Measurements from ENCODE around the gene ZBTB47.

ZBTB47 gene

GRCh38 chr3:42665050-42665878 is 11.8 kb downstream of the ZBTB47 start:
- DNase-seq (ENCODE audit: low read depth): no peak

DNA sequence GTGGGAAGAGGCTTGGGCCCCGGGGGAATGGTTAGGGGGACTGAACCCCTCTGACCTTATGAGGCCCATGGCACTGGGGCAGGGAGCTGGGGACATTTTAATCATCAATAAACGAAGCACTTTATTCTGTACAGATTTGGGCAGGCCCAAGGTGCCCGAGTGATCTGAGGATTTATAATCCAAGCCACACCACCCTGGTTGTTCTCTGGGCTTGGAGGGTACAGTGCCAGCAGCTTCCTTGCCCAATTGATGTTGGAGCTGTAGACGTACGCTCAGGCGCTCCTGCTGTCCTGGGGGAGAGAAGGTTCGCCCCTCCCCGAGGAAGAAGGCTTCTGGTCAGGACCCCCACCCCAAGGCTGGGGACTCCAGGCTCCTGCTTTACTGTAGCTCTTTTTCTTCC is 12.5 kb downstream of the ZBTB47 start:
- no peak for DNase-seq (ENCODE audit: low read depth)

- no peak for DNase-seq (ENCODE audit: low read depth)
These were observed 13.1 kb downstream of the ZBTB47 start for GRCh38 chr3:42666577-42666998.

GRCh38 chr3:42667096-42667522 is 13.6 kb downstream of the ZBTB47 start:
- DNase-seq (ENCODE audit: low read depth): no peak

DNA sequence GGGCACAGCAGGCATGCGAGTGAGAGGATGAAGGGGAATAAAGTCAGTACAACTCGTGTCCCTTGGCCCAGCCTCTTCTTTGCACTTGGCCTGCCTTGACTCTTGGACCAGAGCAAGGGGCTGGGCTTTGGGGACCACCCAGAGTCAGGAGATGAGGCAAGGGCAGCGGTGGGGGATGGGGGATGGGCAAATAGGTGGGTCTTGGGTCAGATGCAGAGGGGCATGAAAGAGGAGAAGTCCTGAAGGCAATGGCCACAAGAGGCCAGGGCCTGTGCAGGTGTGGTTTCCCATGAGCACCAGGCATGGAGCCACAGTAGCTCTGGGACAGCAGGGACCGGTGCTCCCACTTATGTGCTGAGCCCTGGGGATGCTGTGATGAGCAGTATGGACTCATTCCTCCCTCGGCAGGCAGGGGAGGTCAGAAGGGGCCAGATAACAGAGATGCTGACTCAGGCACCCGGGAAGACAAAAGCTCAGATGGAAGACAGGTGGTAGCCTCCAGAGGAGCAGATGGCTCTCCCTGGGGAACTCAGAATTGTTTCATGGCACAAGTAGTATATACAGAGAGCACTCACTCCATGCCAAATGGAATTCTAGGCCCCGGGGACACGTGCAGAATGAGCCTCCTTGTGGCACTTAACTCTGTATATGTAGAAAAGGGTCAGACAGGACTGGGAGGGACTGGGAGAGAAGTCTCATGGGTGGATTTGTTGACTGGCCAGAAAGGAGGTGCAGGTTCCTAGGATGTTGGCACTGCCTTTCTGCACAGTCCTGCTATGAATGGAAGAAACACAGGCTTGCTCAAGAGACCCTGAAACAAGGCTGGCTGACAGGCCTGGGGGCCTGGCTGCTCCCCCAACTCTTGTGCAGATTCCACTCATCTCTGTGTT is 14.3 kb downstream of the ZBTB47 start:
- peak; percentile 8 for DNase-seq (ENCODE audit: low read depth)

- DNase-seq (ENCODE audit: low read depth): no peak
These were observed 14.9 kb downstream of the ZBTB47 start for GRCh38 chr3:42668413-42668760.

DNA sequence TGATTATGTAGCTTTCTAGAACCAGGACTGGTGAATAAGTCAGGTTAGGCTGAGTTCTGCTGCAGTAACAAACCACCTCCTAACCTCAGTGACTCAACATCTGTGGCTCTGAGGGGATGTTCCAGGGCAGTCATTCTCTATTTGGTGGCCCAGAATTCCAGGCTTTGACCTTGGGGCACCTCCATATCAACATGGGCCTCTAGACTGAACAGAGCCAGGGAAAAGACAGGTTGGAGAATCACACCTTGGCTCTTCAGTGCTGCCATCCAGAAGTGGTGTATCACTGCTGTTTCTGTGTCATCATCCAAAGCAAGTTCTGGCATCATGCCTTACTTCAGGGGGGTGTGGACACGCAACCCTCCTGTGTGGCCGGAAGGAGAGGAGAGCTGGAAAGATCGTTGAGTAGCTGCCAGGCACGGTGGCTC is 15.3 kb downstream of the ZBTB47 start:
- DNase-seq (ENCODE audit: low read depth): peak; percentile 18

GRCh38 chr3:42670051-42670576 is 16.6 kb downstream of the ZBTB47 start:
- no peak for DNase-seq (ENCODE audit: low read depth)

DNA sequence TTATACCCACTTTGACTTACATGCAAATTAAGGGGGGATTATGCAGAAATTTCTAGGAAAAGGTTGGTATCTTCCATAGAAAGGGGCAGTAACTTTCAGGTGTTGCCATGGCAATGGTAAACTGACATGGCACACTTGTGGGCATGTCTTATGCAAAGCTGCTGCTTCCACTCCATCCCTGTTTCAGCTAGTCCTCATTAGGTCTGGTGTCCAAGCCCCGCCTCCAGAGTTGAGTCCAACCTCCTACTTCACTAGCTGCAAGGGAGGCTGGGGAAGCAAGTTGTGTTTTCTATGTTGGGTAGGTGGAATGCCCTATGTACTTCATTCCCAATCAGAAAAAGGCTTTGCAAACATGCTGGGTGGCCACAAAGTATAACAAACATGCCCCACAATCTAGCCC is 17.2 kb downstream of the ZBTB47 start:
- peak; percentile 11 for DNase-seq (ENCODE audit: low read depth)

GRCh38 chr3:42672515-42672914 is 19.0 kb downstream of the ZBTB47 start:
- no peak for DNase-seq (ENCODE audit: low read depth)

DNA sequence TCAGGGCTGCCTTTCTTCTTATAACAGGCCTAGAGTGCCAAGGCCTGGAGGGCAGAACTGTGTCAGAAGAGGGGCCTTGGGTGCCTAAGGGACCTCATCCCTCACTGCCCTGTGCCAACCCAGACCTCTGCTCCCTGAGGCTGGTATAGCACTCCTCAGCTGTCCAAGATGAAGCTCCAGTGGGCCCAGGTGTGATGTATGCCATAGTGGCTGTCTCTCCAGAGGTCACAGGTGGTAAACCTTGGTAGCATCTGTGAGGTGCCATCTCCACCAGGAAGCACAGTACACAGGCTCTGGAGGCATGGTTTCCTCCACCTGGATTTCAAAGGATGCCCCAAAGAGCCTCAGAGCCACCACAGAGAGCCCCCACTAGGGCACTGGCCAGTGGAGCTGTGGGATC is 19.6 kb downstream of the ZBTB47 start:
- no peak for DNase-seq (ENCODE audit: low read depth)

DNA sequence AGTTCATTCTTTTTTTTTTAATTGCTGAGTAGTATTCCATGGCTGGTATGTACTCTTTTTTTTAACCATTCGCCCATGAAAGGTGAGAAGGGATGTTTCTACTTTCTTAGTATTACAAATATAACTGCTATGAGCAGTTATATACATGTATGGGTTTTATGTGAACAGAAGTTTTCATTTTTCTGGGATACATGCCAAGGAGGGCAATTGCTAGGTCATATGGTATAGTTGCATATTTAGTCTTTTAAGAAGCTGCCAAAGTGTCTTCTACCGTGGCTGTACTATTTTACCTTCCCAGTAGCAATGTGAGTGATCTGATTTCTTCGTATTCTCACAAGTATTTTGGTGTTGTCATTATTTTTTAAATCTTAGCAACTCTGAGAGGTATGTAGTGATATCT is 20.6 kb downstream of the ZBTB47 start:
- DNase-seq (ENCODE audit: low read depth): no peak

GRCh38 chr3:42675909-42676308 is 22.4 kb downstream of the ZBTB47 start:
- no peak for DNase-seq (ENCODE audit: low read depth)

DNA sequence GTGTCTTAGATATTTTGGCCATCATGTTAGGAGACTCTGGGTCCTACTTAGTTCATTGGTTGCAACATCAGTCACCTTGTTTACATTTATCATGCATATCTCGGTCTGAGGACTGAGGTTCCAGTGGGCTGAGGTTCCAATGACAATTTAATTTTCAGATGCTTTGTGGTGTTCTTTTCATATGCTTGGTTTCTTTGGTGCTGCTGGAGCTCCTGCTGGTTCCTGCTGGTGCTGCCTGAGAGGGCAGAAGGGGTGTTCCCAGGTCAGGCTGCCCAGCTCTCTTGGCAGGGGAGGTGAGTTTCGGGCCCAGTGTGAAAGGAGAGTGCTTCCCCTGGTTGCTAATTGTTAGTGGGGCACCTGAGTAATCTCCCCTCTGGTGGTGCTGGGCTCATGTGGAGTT is 24.9 kb downstream of the ZBTB47 start:
- DNase-seq (ENCODE audit: low read depth): no peak

DNA sequence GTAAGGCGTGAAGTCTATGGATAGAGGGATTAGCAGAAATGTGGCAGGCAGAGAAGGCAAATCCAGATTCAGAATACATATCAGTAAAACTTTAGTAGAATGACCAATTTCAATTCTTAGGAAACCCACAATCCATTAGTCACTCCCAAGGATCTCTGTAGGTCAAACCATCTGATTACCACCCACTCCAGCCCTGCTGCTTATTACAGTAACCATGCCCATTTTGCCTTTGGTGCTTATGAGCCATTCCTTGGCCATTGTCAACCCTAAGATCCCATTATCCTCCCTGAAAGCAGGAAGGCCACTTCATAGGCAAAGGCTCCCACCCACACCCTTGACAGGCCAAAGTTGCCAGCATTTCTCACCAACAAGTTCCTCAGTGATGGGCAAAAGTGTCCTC is 26.8 kb downstream of the ZBTB47 start:
- peak; percentile 36 for DNase-seq (ENCODE audit: low read depth)

- peak; percentile 47 for DNase-seq (ENCODE audit: low read depth)
These were observed 27.3 kb downstream of the ZBTB47 start for GRCh38 chr3:42680806-42681205.

DNA sequence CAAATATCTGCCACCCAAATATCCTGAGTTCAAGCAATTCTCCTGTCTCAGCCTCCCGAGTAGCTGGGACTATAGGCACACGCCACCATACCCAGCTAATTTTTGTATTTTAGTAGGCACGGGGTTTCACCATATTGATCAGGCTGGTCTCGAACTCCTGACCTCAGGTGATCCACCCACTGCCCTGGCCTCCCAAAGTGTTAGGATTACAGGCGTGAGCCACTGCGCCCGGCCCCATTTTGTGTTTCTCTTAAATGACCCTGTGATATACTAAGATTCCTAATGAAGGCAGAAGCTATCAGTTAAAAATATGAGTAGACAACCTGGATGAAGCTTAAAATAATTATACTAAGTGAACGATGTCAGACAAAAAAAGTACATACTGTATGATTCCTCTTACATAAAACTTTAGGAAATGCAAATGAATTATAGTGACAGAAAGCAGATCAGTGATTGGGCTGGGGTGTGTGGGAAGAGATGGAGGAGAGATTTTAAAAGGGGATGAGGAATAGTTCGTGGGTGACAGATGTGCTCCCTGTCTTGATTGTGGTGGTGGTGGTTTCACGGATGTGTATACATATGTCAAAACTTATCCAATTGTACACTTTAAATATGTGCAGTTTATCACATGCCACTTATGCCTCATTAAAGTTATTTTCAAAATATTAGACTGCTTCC is 28.0 kb downstream of the ZBTB47 start:
- DNase-seq (ENCODE audit: low read depth): no peak

- no peak for DNase-seq (ENCODE audit: low read depth)
These were observed 29.0 kb downstream of the ZBTB47 start for GRCh38 chr3:42682301-42683070.

DNA sequence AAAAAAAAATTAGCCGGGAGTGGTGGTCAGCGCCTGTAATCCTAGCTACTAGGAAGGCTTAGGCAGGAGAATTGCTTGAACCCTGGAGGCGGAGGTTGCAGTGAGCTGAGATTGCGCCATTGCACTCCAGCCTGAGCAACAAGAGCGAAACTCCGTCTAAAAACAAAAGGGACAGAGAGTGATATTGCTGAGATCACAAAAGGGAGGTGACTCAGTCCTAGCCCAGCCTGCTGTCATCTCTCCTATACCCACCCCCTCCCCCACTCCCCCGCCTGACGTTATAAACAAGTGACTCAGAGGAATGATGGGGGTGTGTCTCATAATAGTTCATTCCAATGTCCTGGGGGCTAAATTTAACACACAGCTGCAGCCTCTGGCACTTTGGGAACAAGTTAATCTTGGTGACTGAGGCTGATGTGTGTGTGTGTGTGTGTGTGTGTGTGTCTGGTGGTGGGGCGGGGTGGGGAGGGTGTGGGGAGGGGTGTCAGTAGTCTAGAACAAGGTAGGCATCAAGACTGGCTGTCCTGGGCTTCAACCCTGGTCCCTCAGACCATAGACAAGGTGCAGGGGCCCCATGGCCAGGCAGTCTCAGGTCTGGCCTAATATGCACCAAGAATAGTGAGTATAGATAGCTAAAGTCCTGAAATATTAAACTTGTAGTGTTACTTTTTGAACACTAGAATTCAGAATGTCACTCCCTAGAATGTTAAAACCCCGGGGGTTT is 30.5 kb downstream of the ZBTB47 start:
- peak; percentile 98 for DNase-seq (ENCODE audit: low read depth)

- no peak for DNase-seq (ENCODE audit: low read depth)
These were observed 31.3 kb downstream of the ZBTB47 start for GRCh38 chr3:42684632-42685362.
